HG02884 (cell line): Measurements from ENCODE around the gene CHD9.

Experiments
- ATAC-seq: cut with Tn5 transposase; IDR thresholded peaks from one replicate; pipeline ENCODE4 v1.9.1; 2021; ENCODE audit warnings: mild to moderate bottlenecking, moderate library complexity; ENCODE audit not compliant: unreplicated experiment

The CHD9 gene

GRCh38 chr16:53191413-53191812 lies 136.6 kb downstream of the CHD9 start:
- ATAC-seq, result no peak

DNA sequence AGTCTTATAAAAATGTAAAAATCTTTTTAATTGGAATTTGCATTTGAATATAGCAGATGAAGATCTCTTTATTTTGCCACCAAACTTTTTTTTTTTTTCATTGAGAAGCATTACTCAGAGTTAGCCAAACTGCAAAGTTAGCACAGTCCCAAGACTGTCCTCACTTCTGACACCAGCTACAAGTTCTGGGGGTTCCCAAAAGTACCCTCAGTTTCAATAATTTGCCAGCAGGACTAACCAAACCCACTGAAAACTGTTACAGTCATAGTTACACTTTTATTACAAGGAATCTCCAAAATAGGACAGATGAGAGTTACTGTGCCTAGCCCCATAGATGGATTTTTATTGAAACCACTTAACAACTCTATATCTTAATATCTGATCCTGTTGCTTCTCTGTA lies 144.1 kb downstream of the CHD9 start:
- no peak for ATAC-seq

DNA sequence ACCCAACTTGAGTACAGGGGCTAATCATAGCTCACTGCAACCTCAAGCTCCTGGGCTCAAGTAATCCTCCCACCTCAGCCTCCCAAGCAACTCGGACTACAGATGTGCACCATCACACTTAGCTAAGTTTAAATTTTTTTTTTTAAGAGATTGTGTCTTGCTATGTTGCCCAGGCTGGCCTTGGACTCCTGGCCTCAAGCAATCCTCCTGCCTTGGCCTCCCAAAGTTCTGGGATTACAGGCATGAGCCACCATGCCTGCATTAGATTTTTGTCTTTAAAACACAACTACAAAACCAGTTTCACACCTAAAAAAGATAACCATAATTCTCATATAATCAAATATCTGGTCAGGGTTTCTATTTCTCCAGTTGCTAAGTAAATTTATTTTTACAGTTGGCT lies 147.1 kb downstream of the CHD9 start:
- ATAC-seq, result no peak

GRCh38 chr16:53202398-53202797 lies 147.6 kb downstream of the CHD9 start:
- ATAC-seq, result no peak

GRCh38 chr16:53207810-53208752 lies 153.3 kb downstream of the CHD9 start:
- peak; percentile 87 for ATAC-seq

GRCh38 chr16:53209429-53209828 lies 154.6 kb downstream of the CHD9 start:
- ATAC-seq, result no peak

GRCh38 chr16:53209877-53210276 lies 155.1 kb downstream of the CHD9 start:
- ATAC-seq, result no peak

DNA sequence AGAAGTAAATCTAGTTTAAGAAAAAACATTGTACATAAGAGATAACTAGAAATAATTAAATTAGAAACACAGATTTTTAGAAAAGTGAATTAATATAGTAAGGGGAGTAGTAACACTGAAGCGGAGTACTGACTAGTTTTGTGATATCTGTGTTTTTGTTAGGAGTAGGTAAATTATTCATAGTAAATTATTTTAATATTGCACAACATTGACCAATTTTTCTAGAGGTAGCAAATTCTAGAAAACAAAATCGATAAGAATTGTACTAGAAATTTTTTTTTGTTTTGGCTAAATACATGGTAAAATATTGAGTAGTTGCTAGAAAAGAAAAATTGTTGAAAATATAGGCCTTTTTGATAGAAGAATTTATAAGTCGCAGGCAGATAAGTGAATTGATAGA lies 156.5 kb downstream of the CHD9 start:
- no peak for ATAC-seq

DNA sequence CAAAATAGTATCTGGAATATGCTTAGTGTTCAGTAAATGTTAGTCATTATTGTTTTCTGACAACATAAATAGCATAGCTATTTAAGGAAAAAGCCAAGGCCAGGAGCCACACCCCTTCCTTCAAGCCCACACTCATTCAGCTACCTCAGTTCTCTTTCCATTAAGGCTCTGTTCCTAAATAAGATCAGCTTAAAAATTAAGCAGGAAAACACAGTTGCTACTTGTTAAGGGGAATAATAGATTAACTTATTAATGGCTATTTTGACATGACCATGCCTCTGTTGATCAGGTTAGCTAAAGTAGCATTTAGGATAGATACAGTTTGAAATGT lies 158.1 kb downstream of the CHD9 start:
- no peak for ATAC-seq

DNA sequence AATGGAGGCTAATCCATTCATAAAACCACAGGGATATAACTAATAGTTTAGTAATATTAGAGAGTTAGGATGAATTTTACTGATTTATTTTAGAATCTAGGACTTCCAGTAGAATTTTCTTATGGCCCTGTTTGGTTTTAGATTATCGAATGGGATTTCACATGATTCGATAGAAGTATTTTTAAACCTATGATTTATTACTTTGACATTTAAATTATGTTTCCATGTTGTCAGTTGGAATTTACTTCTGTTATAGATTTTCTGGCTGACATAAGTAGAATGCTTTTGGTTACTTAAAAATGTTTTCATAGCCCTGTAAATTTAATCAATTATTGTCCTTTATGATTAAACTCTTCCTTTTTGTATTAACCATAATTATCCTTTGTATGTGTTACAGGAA lies 158.8 kb downstream of the CHD9 start:
- ATAC-seq, result no peak

- no peak for ATAC-seq
Measured at GRCh38 chr16:53216798-53217197, 162.0 kb downstream of the CHD9 start.

- ATAC-seq, result no peak
Measured at GRCh38 chr16:53219371-53219770, 164.6 kb downstream of the CHD9 start.

GRCh38 chr16:53219795-53220454 lies 165.1 kb downstream of the CHD9 start:
- no peak for ATAC-seq

- ATAC-seq, result peak; percentile 46
Measured at GRCh38 chr16:53220585-53220984, 165.8 kb downstream of the CHD9 start.

GRCh38 chr16:53224951-53225533 lies 170.3 kb downstream of the CHD9 start:
- no peak for ATAC-seq

GRCh38 chr16:53232826-53233529 lies 178.2 kb downstream of the CHD9 start:
- ATAC-seq, result no peak

GRCh38 chr16:53234836-53235235 lies 180.0 kb downstream of the CHD9 start:
- ATAC-seq, result no peak

GRCh38 chr16:53235851-53236250 lies 181.1 kb downstream of the CHD9 start:
- no peak for ATAC-seq

DNA sequence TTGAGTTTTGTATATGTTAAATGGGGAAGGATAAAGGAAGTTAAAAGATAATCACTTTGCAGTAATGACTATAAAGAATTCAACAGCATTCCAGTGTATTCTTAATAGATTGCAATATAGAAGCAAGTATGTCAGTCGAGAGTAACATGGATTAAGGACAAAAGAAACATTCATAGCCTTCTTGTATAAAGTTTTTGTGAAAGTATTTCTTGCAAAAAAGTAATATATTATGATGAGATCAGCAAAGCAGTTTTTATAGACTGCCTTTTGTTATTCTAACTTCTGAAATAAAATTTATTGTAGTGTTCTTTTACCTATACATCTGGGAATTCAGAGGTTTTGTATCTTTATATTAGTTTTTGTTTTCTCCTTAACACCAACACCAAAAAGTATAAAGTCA lies 194.5 kb downstream of the CHD9 start:
- no peak for ATAC-seq

- no peak for ATAC-seq
Measured at GRCh38 chr16:53257001-53257400, 202.2 kb downstream of the CHD9 start.

- no peak for ATAC-seq
Measured at GRCh38 chr16:53258809-53259208, 204.0 kb downstream of the CHD9 start.
